Activated CD8-positive, alpha-beta memory T cell treated with anti-CD3 and anti-CD28 coated beads, Interleukin-2, amount 50 U/mL, for 4 hours (primary cell): ENCODE measurements around the gene RPS6KA2.

ENCODE experiments used
- DNase-seq: peaks from one replicate; pipeline ENCODE4 v3.0.0-alpha.2; 2020

The RPS6KA2 gene

DNA sequence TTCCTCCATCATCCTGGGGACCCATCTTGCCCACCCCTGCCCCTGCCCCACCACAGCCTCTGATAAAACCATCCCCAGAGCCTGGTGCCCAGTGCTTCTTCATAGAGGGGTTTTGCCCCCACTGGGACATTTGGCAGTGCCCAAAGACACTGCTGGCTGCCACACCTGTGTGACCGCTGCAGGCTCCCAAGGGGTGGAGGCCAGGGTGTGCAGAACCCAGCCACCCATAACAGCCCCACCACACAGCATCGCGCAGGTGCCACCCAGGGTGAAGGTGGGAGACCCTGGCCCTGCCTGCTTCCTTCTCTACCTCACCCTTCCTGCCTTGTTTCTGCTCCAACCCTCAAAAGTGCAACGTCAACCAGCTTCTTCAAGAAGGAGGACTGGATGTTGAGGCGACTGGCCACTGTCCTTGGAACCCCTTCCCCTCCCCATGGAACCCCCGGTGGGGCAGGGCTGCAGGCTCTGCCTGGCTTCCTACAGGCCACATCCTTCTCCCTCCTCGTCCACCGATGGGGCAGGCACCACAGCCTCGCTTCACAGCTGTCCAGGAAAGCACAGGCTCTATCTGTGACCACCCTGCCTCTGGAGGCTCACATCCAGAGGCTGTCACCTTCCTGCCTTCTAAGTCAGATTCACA, 165.1 kb downstream of the RPS6KA2 start:
- no peak for DNase-seq

- DNase-seq, result no peak
Measured at GRCh38 chr6:166460473-166461437, 166.3 kb downstream of the RPS6KA2 start.

- no peak for DNase-seq
Measured at GRCh38 chr6:166459906-166460305, 167.1 kb downstream of the RPS6KA2 start.

GRCh38 chr6:166459272-166459671, 167.8 kb downstream of the RPS6KA2 start:
- no peak for DNase-seq

DNA sequence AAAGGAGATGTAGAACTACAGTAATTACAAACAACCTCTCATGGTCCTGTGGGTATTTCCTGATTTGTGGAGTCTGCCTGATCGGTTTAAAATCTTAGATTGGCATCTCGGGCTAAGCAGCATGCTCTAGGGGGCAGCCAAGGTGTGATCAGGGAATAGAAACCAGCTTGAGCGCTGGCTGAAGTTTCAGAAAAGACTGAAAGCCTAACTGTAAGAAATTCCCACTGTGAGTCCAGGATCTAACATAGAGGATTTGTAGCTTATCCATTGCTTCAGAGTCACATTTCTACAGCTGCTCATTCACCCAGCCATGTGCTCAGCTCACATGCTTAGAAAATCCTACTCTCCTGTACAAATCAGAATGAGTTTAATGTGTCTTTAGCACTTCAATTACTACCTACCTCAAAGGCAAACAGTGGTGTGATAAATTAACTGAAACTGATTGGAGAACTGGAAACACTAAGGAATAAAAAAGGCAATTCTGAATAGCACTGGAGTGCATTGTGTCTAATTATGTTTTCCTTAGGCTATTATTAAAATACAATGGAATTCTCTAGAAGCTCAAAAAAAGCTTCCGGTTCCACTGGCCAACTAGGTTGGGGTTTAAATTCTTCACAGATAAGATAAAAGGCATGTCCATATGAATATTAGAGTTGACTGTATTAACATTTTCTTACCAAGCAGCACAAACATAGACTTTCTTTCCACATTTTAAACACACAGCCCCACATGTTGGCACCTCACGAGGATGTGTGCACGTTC, 170.5 kb downstream of the RPS6KA2 start:
- no peak for DNase-seq

- DNase-seq, result no peak
Measured at GRCh38 chr6:166454692-166455515, 172.1 kb downstream of the RPS6KA2 start.

GRCh38 chr6:166453651-166454050, 173.4 kb downstream of the RPS6KA2 start:
- no peak for DNase-seq

- no peak for DNase-seq
Measured at GRCh38 chr6:166450167-166450873, 176.7 kb downstream of the RPS6KA2 start.

DNA sequence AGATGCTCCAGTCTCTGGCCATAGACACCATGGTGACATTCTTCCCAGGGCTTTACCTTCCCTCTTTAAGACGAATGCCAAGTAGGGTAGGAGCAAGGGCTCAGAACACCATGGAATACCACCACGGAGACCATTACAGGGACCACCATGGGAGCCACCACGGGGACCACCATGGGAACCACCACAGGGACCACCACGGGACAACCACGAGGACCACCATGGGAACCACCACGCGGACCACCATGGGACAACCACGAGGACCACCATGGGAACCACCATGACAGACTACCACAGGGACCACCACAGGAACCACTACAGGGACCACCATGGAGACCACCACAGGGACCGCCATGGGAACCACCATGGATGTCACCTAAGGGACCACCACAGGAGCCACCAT, 177.4 kb downstream of the RPS6KA2 start:
- DNase-seq, result no peak

DNA sequence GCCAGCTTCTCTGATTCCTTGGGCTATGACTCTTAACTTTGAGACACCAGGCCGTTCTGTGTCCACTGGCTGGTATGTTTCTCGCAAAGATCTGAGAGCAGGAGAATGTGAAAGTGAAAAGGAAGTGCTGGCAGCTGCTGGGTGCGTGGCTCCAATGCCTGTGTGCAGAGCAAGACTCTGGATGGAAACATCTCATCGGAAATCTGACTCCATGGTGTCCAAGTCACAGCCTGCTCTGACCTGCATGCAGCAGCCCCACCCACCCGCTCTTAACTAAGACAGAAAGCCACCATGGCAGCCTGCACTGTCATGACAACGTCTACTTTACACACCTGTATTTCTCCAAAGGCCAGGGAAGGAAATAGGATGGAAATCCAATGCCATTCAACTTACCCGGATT, 178.0 kb downstream of the RPS6KA2 start:
- no peak for DNase-seq

- no peak for DNase-seq
Measured at GRCh38 chr6:166448432-166448831, 178.6 kb downstream of the RPS6KA2 start.

DNA sequence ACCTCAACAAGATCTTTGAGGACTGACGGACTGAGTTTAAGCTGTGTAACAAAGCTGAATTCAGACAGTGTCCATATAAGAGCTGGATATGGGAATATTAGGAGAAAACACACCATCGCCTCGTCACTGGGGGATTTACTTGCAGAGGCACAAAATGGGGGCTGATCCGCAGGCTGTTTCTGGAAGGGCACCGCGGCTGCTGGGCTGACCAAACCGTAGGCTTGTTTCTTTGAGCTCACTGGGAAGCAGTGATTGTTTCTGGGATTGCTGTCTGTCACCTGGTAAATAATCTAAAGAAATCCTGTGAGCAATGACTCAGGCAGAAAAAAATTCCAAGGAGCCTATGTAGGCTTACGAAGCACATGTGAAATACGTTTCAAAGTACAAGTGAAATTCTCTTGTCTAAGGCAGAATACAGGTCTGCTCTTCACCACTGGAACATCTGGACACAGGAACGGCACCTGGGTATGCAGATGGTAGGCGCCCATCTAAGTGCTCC, 180.4 kb downstream of the RPS6KA2 start:
- no peak for DNase-seq

GRCh38 chr6:166446146-166446545, 180.9 kb downstream of the RPS6KA2 start:
- DNase-seq, result no peak

- DNase-seq, result no peak
Measured at GRCh38 chr6:166444446-166444845, 182.6 kb downstream of the RPS6KA2 start.

DNA sequence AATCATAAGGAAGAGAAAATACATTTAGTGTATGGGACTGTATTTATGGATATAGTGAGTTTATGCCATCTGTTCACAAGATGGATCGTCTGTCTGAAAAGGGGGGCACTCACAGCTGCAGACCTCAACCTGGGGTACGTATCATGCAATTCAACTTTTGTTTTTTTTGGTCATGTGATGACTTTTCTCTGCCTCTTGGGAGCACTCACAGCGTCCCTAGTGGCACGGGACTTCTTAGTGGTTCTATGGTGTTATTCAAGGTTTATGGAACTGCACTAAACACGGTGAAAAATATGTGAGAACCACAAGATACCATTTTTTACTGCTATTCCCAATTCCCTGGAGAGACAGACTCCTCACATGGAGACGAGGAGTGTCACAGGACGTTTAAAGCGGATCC, 183.9 kb downstream of the RPS6KA2 start:
- no peak for DNase-seq

DNA sequence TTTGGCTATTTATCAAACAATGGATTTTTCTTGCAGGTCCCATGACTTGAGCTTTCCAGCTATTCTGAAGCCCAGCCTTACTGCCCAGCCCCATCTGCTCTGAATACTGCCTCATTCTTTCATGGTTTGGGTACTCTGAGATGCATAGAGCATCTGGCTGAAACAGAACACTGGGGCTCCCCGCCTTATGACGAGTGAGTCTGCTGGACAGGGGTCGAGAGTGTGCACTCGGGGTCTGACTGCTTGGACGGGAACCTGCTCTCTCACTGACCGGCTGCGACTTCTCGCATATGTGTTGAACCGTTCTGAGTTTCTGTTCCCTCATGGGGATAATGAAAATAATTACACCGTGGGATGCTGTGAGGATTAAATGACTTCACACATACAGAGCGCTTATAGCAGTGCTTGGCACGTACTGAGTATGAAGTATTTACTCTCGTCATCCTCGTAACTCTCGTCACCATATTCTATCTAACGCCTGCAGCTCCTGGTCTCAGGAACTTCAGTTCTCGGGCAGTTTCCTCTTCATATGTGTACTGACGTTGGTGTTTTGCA, 184.8 kb downstream of the RPS6KA2 start:
- DNase-seq, result no peak

GRCh38 chr6:166441325-166442078, 185.5 kb downstream of the RPS6KA2 start:
- DNase-seq, result no peak

- no peak for DNase-seq
Measured at GRCh38 chr6:166440729-166441128, 186.3 kb downstream of the RPS6KA2 start.

GRCh38 chr6:166440106-166440505, 186.9 kb downstream of the RPS6KA2 start:
- no peak for DNase-seq

GRCh38 chr6:166439366-166440091, 187.5 kb downstream of the RPS6KA2 start:
- no peak for DNase-seq
